ENCODE results near the gene ACTN2. TPM values are rescaled to one million over a fixed set of nuclear protein-coding genes. Genes with fewer than 3 reads are reported as not detected.

The ACTN2 gene
- total and polyA plus RNA-seq, 2 donors (not counting 3 experiments of a cell fraction or from before 2014, with no cell fraction given): 0.22 to 0.55 TPM

GRCh38 chr1:236654957-236655356 lies 31.3 kb upstream of the ACTN2 start:
- Histone ChIP-seq H3K27ac (ENCODE audit: insufficient read depth, low read depth, low read length) (no peak overlapping the region), H3K79me2 (ENCODE audit: control insufficient read depth, insufficient read depth, low read length) (no peaks in the 10 kb centered on the region), H3K4me1 (ENCODE audit: control insufficient read depth, extremely low read depth, insufficient read depth, low read length) (no peaks in the 10 kb centered on the region), H3K4me3 (replicated peaks in 1 of 3; ENCODE audit: insufficient read depth in 1 of 3, low read depth in 1 of 3, low read length in 3 of 3) (no peak overlapping the region), H3K9me1 (replicated peaks; ENCODE audit: control insufficient read depth, extremely low read depth, insufficient read depth, low read length) (no peaks in the 10 kb centered on the region), H2AFZ (ENCODE audit: low read depth, low read length) (no peak overlapping the region), H3K9me3 (replicated peaks; ENCODE audit: control insufficient read depth, insufficient read depth, low read length) (no peaks in the 10 kb centered on the region), H4K20me1 (replicated peaks; ENCODE audit: control insufficient read depth, extremely low read depth, insufficient read depth, low read length) (no peaks in the 10 kb centered on the region), H3K4me2 (ENCODE audit: insufficient read depth, low read length) (no peak overlapping the region), H3K36me3 (ENCODE audit: control insufficient read depth in 2 of 2, extremely low read depth in 1 of 2, insufficient read depth in 2 of 2, low read length in 2 of 2) (no peaks in the 10 kb centered on the region), H3K9ac (replicated peaks; ENCODE audit: extremely low read depth, insufficient read depth, low read length) (no peak overlapping the region), H3K27me3 (ENCODE audit: control insufficient read depth in 2 of 2, insufficient read depth in 2 of 2, low read length in 2 of 2) (no peaks in the 10 kb centered on the region)
- FAIRE-seq: no peak
- dilution Hi-C loops (cut with MboI; ENCODE audit: extremely low pct_ligation_motif_present, low sequenced_read_pairs): no loop called here
- intact Hi-C loops (cut with micrococcal nuclease): no loop called here
- TF ChIP-seq FOS (IDR thresholded peaks at IDR 0.05; ENCODE audit: borderline replicate concordance, insufficient read depth, low read length) (no peak), MAX (IDR thresholded peaks at IDR 0.05; ENCODE audit: insufficient read depth, insufficient read length) (no peak), GATA2 (IDR thresholded peaks at IDR 0.05; ENCODE audit: insufficient read depth, insufficient read length, low read depth, low read length) (no peak), POLR2A (IDR thresholded peaks at IDR 0.05; ENCODE audit: low read depth, low read length) (no peak), JUN (IDR thresholded peaks at IDR 0.05; ENCODE audit: borderline replicate concordance, insufficient read depth, insufficient read length, low read depth) (no peak), POLR2AphosphoS5 (IDR thresholded peaks at IDR 0.05; ENCODE audit: insufficient read depth, low read depth, low read length) (no peak), MYC (IDR thresholded peaks at IDR 0.05; ENCODE audit: low read depth, low read length) (no peak), CTCF (IDR thresholded peaks at IDR 0.05; ENCODE audit: extremely low read depth in 1 of 2, insufficient read depth in 1 of 2, low read depth in 1 of 2, low read length in 2 of 2) (no peak), EZH2 (IDR thresholded peaks at IDR 0.05; ENCODE audit: borderline replicate concordance, low read depth, low read length, severe bottlenecking) (no peak)
- DNase-seq (ENCODE audit: low read depth, low spot score): no peak
- no TSS peak for BruUV-seq (replicated peaks)
- ChIA-PET POLR2A (no interaction called here), CTCF (no interaction called here)

Measured in endothelial cell of umbilical vein (primary cell).